Stomach (tissue), 9 donors: Measurements from ENCODE around the gene TBCCD1. TPM values are rescaled to one million over a fixed set of nuclear protein-coding genes. Genes with fewer than 3 reads are reported as not detected.
A peak's percentile ranks its signal among the peaks of the same experiment; 100 is the strongest.

Source experiments
- DNase-seq, 2 donors: peaks; one replicate each; pipeline versions ENCODE4 v3.0.0 to v3.0.0-alpha.2; 2013 to 2019
- H3K27ac ChIP-seq, 5 donors: fragments of 200-600 bp in 4 of 5; sonication (generic) in 4 of 5; one replicate each; pipeline ENCODE4 v1.5.1; 2013 to 2019; ENCODE audit warnings: mild to moderate bottlenecking in 1 of 5, moderate library complexity in 1 of 5
- H3K27me3 ChIP-seq, 3 donors: fragments of 200-600 bp; sonication (generic); one replicate each; pipeline ENCODE4 v1.5.1; 2017 to 2019; ENCODE audit warnings: mixed run types in 1 of 3
- H3K36me3 ChIP-seq, 4 donors: fragments of 200-600 bp; sonication (generic); 1 replicate in 3 of 4; 2 replicates in 1 of 4; pipeline ENCODE4 v1.5.1; 2016 to 2019
- H3K4me1 ChIP-seq, 4 donors: fragments of 200-600 bp; sonication (generic); one replicate each; pipeline ENCODE4 v1.5.1; 2016 to 2019
- H3K4me3 ChIP-seq, 4 donors: fragments of 200-600 bp; sonication (generic) in 3 of 4; one replicate each; pipeline ENCODE4 v1.5.1; 2016 to 2019; ENCODE audit warnings: mild to moderate bottlenecking in 1 of 4
- H3K9me3 ChIP-seq, 4 donors: fragments of 200-600 bp; sonication (generic); one replicate each; pipeline ENCODE4 v1.5.1; 2016 to 2019
- EP300 ChIP-seq: sonication (generic); formaldehyde crosslinking; IDR thresholded peaks from one replicate; pipeline ENCODE4 v1.6.1; 2017; ENCODE audit warnings: antibody characterized with exemption
- POLR2A ChIP-seq, 4 donors: fragments of 450-650 bp; IDR thresholded peaks; one replicate each; pipeline ENCODE4 v1.6.1; 2016; ENCODE audit warnings: antibody characterized with exemption in 4 of 4, control low read depth in 2 of 4, mild to moderate bottlenecking in 1 of 4, moderate library complexity in 1 of 4
- POLR2AphosphoS5 ChIP-seq, 3 donors: sonication (generic); formaldehyde crosslinking; IDR thresholded peaks; one replicate each; pipeline ENCODE4 v1.6.1; 2016; ENCODE audit warnings: antibody characterized with exemption in 3 of 3
- WGBS, 5 donors: extraction: QIAGEN DNeasy Blood & Tissue Kit in 3 of 5; methylation state at CpG; one replicate each; pipeline versions ENCODE4 v1.1.5 to v1.1.7; 2013 to 2018; 5-methylcytosine and 5-hydroxymethylcytosine counted together
- intact Hi-C: fragments of 100-400 bp; cut with DNase I; formaldehyde crosslinking; loops from one replicate; pipeline ENCODE4 v1.15.1; 2023; ENCODE audit warnings: low total_unique reads
- polyA plus RNA-seq, 3 donors: library from polyadenylated mRNA; stranded (reverse); fragments of 200-250 nt; gene quantifications; one replicate each; pipeline ENCODE4 v1.2.3, GENCODE V29; 2013
- total RNA-seq, 5 donors: library from RNA; depleted of rRNA; stranded (reverse); fragments of >200 nt; gene quantifications; one replicate each; pipeline versions ENCODE4 v1.1.0 to v1.2.3, GENCODE V29; 2014 to 2016
- TF ChIP-seq, protein P1 (sequence below), 7 experiments: fragments of 450-650 bp in 4 of 7; fragments of 200-600 bp in 3 of 7; sonication (generic) in 3 of 7; IDR thresholded peaks; one replicate each; pipeline ENCODE4 v1.5.1; 2016 to 2019; ENCODE audit warnings: antibody characterized with exemption in 7 of 7, control low read depth in 2 of 7, mild to moderate bottlenecking in 1 of 7
- donor health status: healthy with polysubstance abuse.
- donor health status: Bipolar disorder and iron deficiency.
- donor health status: healthy.

TBCCD1 gene
- total and polyA plus RNA-seq, 8 donors: 3.5 to 16.5 (median 7.6) TPM

DNA sequence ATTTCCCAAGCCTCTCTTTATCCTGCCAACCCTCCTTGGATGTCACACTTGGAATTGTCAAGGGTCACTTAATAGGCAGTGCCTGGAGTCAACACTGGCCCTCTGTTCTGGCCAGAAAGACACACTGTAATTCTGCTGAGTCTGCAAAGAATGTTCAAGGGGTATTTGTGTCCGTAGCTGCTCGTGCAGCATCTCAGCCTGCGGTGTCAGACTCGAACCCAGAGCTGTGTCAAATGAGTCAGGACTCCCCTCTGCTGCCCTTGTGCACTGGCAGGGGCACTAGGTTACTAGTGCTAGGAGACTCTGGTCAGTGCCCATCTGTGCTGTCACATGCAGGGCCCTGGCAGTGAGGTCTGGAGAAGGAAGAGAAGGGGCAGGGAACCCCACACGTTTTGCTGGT lies 44.9 kb upstream of the TBCCD1 start:
- H3K4me3 ChIP-seq: no peak overlapping the region
- H3K36me3 ChIP-seq: no peaks in the 10 kb centered on the region
- H3K9me3 ChIP-seq: no peaks in the 10 kb centered on the region
- WGBS, 5 donors: 57 to 77% (median 67%) methylated on average over 5 of the region's 5 CpGs
- no peak overlapping the region for H3K27ac ChIP-seq
- intact Hi-C loops: no loop called here
- peaks cover 0 to 29% (median 6%) of the 10 kb centered on the region in 3 donors for H3K27me3 ChIP-seq
- TF ChIP-seq EP300 (no peak), POLR2AphosphoS5 (IDR thresholded peaks at IDR 0.05) (no peak), POLR2A (IDR thresholded peaks at IDR 0.05) (no peak)
- TF ChIP-seq, protein P1, sequence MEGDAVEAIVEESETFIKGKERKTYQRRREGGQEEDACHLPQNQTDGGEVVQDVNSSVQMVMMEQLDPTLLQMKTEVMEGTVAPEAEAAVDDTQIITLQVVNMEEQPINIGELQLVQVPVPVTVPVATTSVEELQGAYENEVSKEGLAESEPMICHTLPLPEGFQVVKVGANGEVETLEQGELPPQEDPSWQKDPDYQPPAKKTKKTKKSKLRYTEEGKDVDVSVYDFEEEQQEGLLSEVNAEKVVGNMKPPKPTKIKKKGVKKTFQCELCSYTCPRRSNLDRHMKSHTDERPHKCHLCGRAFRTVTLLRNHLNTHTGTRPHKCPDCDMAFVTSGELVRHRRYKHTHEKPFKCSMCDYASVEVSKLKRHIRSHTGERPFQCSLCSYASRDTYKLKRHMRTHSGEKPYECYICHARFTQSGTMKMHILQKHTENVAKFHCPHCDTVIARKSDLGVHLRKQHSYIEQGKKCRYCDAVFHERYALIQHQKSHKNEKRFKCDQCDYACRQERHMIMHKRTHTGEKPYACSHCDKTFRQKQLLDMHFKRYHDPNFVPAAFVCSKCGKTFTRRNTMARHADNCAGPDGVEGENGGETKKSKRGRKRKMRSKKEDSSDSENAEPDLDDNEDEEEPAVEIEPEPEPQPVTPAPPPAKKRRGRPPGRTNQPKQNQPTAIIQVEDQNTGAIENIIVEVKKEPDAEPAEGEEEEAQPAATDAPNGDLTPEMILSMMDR (IDR thresholded peaks at IDR 0.05): no peak
- no peak for DNase-seq
- peaks cover under 1 to 14% (median 9%) of the 10 kb centered on the region in 4 donors for H3K4me1 ChIP-seq

GRCh38 chr3:186609247-186609868 lies 42.2 kb upstream of the TBCCD1 start:
- H3K4me1 ChIP-seq: peaks cover 0 to 10% (median 3%) of the 10 kb centered on the region in 4 donors
- no peak overlapping the region for H3K27ac ChIP-seq
- H3K36me3 ChIP-seq: no peaks in the 10 kb centered on the region
- 83 to 94% (median 92%) methylated on average over 8 of the region's 8 CpGs for WGBS, 5 donors
- H3K4me3 ChIP-seq: no peak overlapping the region
- intact Hi-C loops: no loop called here
- H3K27me3 ChIP-seq: peaks cover 0 to 14% (median 3%) of the 10 kb centered on the region in 3 donors
- TF ChIP-seq EP300: no peak
- TF ChIP-seq, protein P1 (IDR thresholded peaks at IDR 0.05): no peak
- TF ChIP-seq POLR2A (IDR thresholded peaks at IDR 0.05): no peak
- DNase-seq: peak in 1 of 2 donors; percentile 41
- H3K9me3 ChIP-seq: no peaks in the 10 kb centered on the region

- Histone ChIP-seq H3K4me3 (no peak overlapping the region), H3K36me3 (no peaks in the 10 kb centered on the region), H3K9me3 (no peaks in the 10 kb centered on the region), H3K4me1 (peaks cover 0 to 10% (median 3%) of the 10 kb centered on the region in 4 donors), H3K27me3 (peaks cover 0 to 12% (median 0%) of the 10 kb centered on the region in 3 donors), H3K27ac (no peak overlapping the region)
- WGBS, 5 donors: 80 to 96% (median 84%) methylated on average over 2 of the region's 2 CpGs
- intact Hi-C loops: no loop called here
- TF ChIP-seq POLR2AphosphoS5 (IDR thresholded peaks at IDR 0.05): no peak
- TF ChIP-seq, protein P1 (IDR thresholded peaks at IDR 0.05): no peak
- no peak for TF ChIP-seq POLR2A (IDR thresholded peaks at IDR 0.05)
- no peak for TF ChIP-seq EP300
- DNase-seq: no peak
Observed at GRCh38 chr3:186608624-186609215, 41.6 kb upstream of the TBCCD1 start.

DNA sequence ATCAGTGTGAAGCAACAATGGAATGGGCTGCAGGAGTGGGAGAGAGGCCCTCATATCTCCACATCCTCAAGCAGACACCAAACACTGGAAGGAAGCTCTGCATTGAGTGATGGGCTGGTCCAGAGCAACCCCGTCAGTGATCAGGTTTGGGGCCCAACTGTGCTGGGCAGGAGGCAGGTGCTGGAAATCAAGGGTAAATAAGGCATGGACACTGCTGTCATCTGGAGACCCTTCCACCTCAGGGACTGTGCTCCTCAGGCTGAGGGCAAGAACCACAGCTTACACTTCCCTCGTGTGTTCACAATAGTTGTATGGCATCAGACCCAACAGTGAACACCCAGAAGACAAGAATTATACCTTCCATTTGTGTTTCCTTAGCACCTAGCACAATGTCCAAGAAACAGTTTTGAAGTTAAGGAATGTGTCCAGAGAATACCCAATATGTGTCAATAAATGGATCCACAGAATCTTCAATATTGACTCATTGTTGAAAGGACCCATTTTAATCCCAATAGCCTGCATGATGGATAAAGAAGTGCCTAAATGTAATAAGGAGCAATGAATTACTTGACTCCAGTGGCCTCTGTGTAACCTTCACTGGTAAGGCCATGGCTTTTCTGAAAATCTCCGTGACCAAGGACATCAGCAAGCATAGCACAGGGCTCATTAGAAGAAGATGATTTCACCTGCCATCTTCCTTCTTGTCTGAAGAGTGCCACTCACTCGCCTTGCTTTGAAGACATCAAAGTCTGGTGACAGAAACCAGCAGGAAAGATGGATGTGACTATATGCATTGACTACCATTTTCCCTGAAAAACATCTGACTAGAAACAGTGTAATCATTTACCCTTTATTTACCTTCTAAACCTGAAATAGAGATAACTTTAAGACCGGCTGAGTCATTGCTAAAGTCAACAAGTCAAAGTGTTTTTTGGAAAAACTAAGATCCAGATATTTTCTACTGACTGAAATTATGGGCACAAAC lies 38.7 kb upstream of the TBCCD1 start:
- no peak overlapping the region for H3K4me3 ChIP-seq
- TF ChIP-seq POLR2A (IDR thresholded peaks at IDR 0.05): no peak
- TF ChIP-seq EP300: no peak
- TF ChIP-seq POLR2AphosphoS5 (IDR thresholded peaks at IDR 0.05): no peak
- TF ChIP-seq, protein P1 (IDR thresholded peaks at IDR 0.05): no peak
- intact Hi-C loops: no loop called here
- H3K27me3 ChIP-seq: no peaks in the 10 kb centered on the region
- no peaks in the 10 kb centered on the region for H3K36me3 ChIP-seq
- H3K4me1 ChIP-seq: peaks cover 0 to 10% (median 3%) of the 10 kb centered on the region in 4 donors
- whole genome bisulfite sequencing, 5 donors: 61 to 74% (median 64%) methylated on average over 5 of the region's 5 CpGs
- DNase-seq: peak in 1 of 2 donors; percentile 49
- H3K9me3 ChIP-seq: no peaks in the 10 kb centered on the region
- H3K27ac ChIP-seq: peak overlapping the region in 1 of 5 donors; percentile 21
